ENCODE measurements around the gene LNPEP. TPM values are rescaled to one million over a fixed set of nuclear protein-coding genes. Genes with fewer than 3 reads are reported as not detected.

The LNPEP gene
- total RNA-seq, 1 donor from 2014 or later: 36.3 TPM

GRCh38 chr5:96909435-96909834 lies 26.4 kb upstream of the LNPEP start:
- Histone ChIP-seq H4K20me1 (ENCODE audit: insufficient read depth, low read length) (no peaks in the 10 kb centered on the region), H3K4me1 (ENCODE audit: insufficient read depth, low read length) (no peaks in the 10 kb centered on the region), H3K27me3 (ENCODE audit: insufficient read depth, low read length) (no peaks in the 10 kb centered on the region), H3K79me2 (ENCODE audit: insufficient read depth, low read length) (no peaks in the 10 kb centered on the region), H3K27ac (ENCODE audit: low read depth, low read length) (no peak overlapping the region), H2AFZ (ENCODE audit: low read depth, low read length) (no peak overlapping the region), H3K4me3 (ENCODE audit: insufficient read depth, low read depth, low read length) (no peak overlapping the region), H3K4me2 (ENCODE audit: low read length) (no peak overlapping the region), H3K9ac (ENCODE audit: low read length) (no peak overlapping the region), H3K36me3 (ENCODE audit: insufficient read depth, low read length) (peaks cover 3% of the 10 kb centered on the region), H3K9me3 (ENCODE audit: insufficient read depth, low read depth, low read length) (no peaks in the 10 kb centered on the region)
- H3K27me3 Mint-ChIP-seq (ENCODE audit: low read depth, unreplicated experiment): no peaks in the 10 kb centered on the region
- peaks cover 1% of the 10 kb centered on the region for H3K4me1 Mint-ChIP-seq (ENCODE audit: low read depth, unreplicated experiment)
- no peak for FAIRE-seq
- no peaks in the 10 kb centered on the region for H3K36me3 Mint-ChIP-seq (ENCODE audit: low read depth, unreplicated experiment)
- no peaks in the 10 kb centered on the region for H3K9me3 Mint-ChIP-seq (ENCODE audit: unreplicated experiment)
- no peak overlapping the region for H3K27ac Mint-ChIP-seq (ENCODE audit: unreplicated experiment)
- TF ChIP-seq CTCF (IDR thresholded peaks at IDR 0.05; ENCODE audit: insufficient read depth, low read depth, low read length) (no peak), EZH2 (IDR thresholded peaks at IDR 0.05; ENCODE audit: insufficient read depth, low read length) (no peak)
- no peak for DNase-seq (ENCODE audit: low read depth)
- no peak overlapping the region for H3K4me3 Mint-ChIP-seq (ENCODE audit: unreplicated experiment)

- Mint-ChIP-seq H3K36me3 (ENCODE audit: low read depth, unreplicated experiment) (no peaks in the 10 kb centered on the region), H3K4me3 (ENCODE audit: unreplicated experiment) (no peak overlapping the region), H3K27me3 (ENCODE audit: low read depth, unreplicated experiment) (no peaks in the 10 kb centered on the region), H3K9me3 (ENCODE audit: unreplicated experiment) (no peaks in the 10 kb centered on the region), H3K27ac (ENCODE audit: unreplicated experiment) (no peak overlapping the region), H3K4me1 (ENCODE audit: low read depth, unreplicated experiment) (peaks cover 1% of the 10 kb centered on the region)
- Histone ChIP-seq H3K9me3 (ENCODE audit: insufficient read depth, low read depth, low read length) (no peaks in the 10 kb centered on the region), H3K4me3 (ENCODE audit: insufficient read depth, low read depth, low read length) (no peak overlapping the region), H3K27ac (ENCODE audit: low read depth, low read length) (no peak overlapping the region), H2AFZ (ENCODE audit: low read depth, low read length) (no peak overlapping the region), H3K9ac (ENCODE audit: low read length) (no peak overlapping the region), H3K79me2 (ENCODE audit: insufficient read depth, low read length) (no peaks in the 10 kb centered on the region), H3K27me3 (ENCODE audit: insufficient read depth, low read length) (no peaks in the 10 kb centered on the region), H3K4me1 (ENCODE audit: insufficient read depth, low read length) (no peaks in the 10 kb centered on the region), H3K36me3 (ENCODE audit: insufficient read depth, low read length) (peaks cover 3% of the 10 kb centered on the region), H4K20me1 (ENCODE audit: insufficient read depth, low read length) (no peaks in the 10 kb centered on the region), H3K4me2 (ENCODE audit: low read length) (no peak overlapping the region)
- FAIRE-seq (no peak), DNase-seq (ENCODE audit: low read depth) (no peak)
- no peak for TF ChIP-seq EZH2 (IDR thresholded peaks at IDR 0.05; ENCODE audit: insufficient read depth, low read length)
- TF ChIP-seq CTCF (IDR thresholded peaks at IDR 0.05; ENCODE audit: insufficient read depth, low read depth, low read length): no peak
Measured at GRCh38 chr5:96911139-96911538, 24.7 kb upstream of the LNPEP start.

GRCh38 chr5:96913233-96913632 lies 22.6 kb upstream of the LNPEP start:
- Mint-ChIP-seq H3K27me3 (ENCODE audit: low read depth, unreplicated experiment) (no peaks in the 10 kb centered on the region), H3K27ac (ENCODE audit: unreplicated experiment) (no peak overlapping the region), H3K9me3 (ENCODE audit: unreplicated experiment) (no peaks in the 10 kb centered on the region), H3K36me3 (ENCODE audit: low read depth, unreplicated experiment) (no peaks in the 10 kb centered on the region), H3K4me3 (ENCODE audit: unreplicated experiment) (no peak overlapping the region), H3K4me1 (ENCODE audit: low read depth, unreplicated experiment) (peaks cover 1% of the 10 kb centered on the region)
- no peak overlapping the region for H2AFZ ChIP-seq (ENCODE audit: low read depth, low read length)
- peaks cover 3% of the 10 kb centered on the region for H3K36me3 ChIP-seq (ENCODE audit: insufficient read depth, low read length)
- H4K20me1 ChIP-seq (ENCODE audit: insufficient read depth, low read length): no peaks in the 10 kb centered on the region
- H3K9ac ChIP-seq (ENCODE audit: low read length): no peak overlapping the region
- H3K4me2 ChIP-seq (ENCODE audit: low read length): no peak overlapping the region
- DNase-seq (ENCODE audit: low read depth) (no peak), FAIRE-seq (no peak)
- no peaks in the 10 kb centered on the region for H3K27me3 ChIP-seq (ENCODE audit: insufficient read depth, low read length)
- TF ChIP-seq EZH2 (IDR thresholded peaks at IDR 0.05; ENCODE audit: insufficient read depth, low read length) (no peak), CTCF (IDR thresholded peaks at IDR 0.05; ENCODE audit: insufficient read depth, low read depth, low read length) (no peak)
- no peak overlapping the region for H3K4me3 ChIP-seq (ENCODE audit: insufficient read depth, low read depth, low read length)
- H3K27ac ChIP-seq (ENCODE audit: low read depth, low read length): no peak overlapping the region
- H3K79me2 ChIP-seq (ENCODE audit: insufficient read depth, low read length): no peaks in the 10 kb centered on the region
- H3K4me1 ChIP-seq (ENCODE audit: insufficient read depth, low read length): no peaks in the 10 kb centered on the region
- no peaks in the 10 kb centered on the region for H3K9me3 ChIP-seq (ENCODE audit: insufficient read depth, low read depth, low read length)

Data from astrocyte (in vitro differentiated cells and primary cell).